Epithelial cell of proximal tubule (primary cell): ENCODE results near the gene STXBP5. TPM values are rescaled to one million over a fixed set of nuclear protein-coding genes. Genes with fewer than 3 reads are reported as not detected.

Source experiments
- DNase-seq: peaks from one replicate; pipeline ENCODE4 v3.0.0-alpha.2; 2011; ENCODE audit warnings: low read depth
- H3K4me3 ChIP-seq: 2 replicates; pipeline ENCODE4 v1.5.1; 2011; ENCODE audit warnings: low read depth, mild to moderate bottlenecking, low read length
- CTCF ChIP-seq: conservative IDR thresholded peaks from 2 replicates; pipeline ENCODE4 v1.5.1; 2012; ENCODE audit warnings: low read depth, mild to moderate bottlenecking, low read length
- total RNA-seq: library from RNA; depleted of rRNA; stranded (reverse); fragments of >200 nt; gene quantifications from 2 replicates; pipeline ENCODE4 v1.2.3, GENCODE V29; 2015

The STXBP5 gene
- total RNA-seq, 1 donor from 2014 or later, result 16.3 TPM

GRCh38 chr6:147209762-147210449, 5.7 kb downstream of the STXBP5 start:
- H3K4me3 ChIP-seq, result no peak overlapping the region
- no peak for TF ChIP-seq CTCF
- DNase-seq, result no peak

- TF ChIP-seq CTCF, result no peak
- no peak for DNase-seq
Measured at GRCh38 chr6:147211349-147211748, 7.1 kb downstream of the STXBP5 start.

GRCh38 chr6:147211831-147212230, 7.6 kb downstream of the STXBP5 start:
- no peak for DNase-seq

More at GRCh38 chr6:147211349-147211748, 7.1 kb downstream of the STXBP5 start:
- H3K4me3 ChIP-seq, result no peak overlapping the region

GRCh38 chr6:147212622-147213021, 8.4 kb downstream of the STXBP5 start:
- no peak for DNase-seq
- no peak for TF ChIP-seq CTCF
- no peak overlapping the region for H3K4me3 ChIP-seq

More at GRCh38 chr6:147211831-147212230, 7.6 kb downstream of the STXBP5 start:
- TF ChIP-seq CTCF, result no peak
- no peak overlapping the region for H3K4me3 ChIP-seq

- no peak for TF ChIP-seq CTCF
- no peak for DNase-seq
- no peak overlapping the region for H3K4me3 ChIP-seq
Measured at GRCh38 chr6:147213772-147214171, 9.6 kb downstream of the STXBP5 start.

- TF ChIP-seq CTCF, result no peak
- H3K4me3 ChIP-seq, result no peak overlapping the region
- DNase-seq, result no peak
Measured at GRCh38 chr6:147214248-147215227, 10.3 kb downstream of the STXBP5 start.
